ENCODE results near the gene GPR146.

- TF ChIP-seq, protein P1, sequence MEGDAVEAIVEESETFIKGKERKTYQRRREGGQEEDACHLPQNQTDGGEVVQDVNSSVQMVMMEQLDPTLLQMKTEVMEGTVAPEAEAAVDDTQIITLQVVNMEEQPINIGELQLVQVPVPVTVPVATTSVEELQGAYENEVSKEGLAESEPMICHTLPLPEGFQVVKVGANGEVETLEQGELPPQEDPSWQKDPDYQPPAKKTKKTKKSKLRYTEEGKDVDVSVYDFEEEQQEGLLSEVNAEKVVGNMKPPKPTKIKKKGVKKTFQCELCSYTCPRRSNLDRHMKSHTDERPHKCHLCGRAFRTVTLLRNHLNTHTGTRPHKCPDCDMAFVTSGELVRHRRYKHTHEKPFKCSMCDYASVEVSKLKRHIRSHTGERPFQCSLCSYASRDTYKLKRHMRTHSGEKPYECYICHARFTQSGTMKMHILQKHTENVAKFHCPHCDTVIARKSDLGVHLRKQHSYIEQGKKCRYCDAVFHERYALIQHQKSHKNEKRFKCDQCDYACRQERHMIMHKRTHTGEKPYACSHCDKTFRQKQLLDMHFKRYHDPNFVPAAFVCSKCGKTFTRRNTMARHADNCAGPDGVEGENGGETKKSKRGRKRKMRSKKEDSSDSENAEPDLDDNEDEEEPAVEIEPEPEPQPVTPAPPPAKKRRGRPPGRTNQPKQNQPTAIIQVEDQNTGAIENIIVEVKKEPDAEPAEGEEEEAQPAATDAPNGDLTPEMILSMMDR (IDR thresholded peaks at IDR 0.05): no peak
- TF ChIP-seq EP300 (IDR thresholded peaks at IDR 0.05): no peak
These were observed 20.2 kb downstream of the GPR146 start for GRCh38 chr7:1064581-1064980.

All from esophagus muscularis mucosa (tissue), 3 donors.